ENCODE data around the gene WBP11. TPM values are rescaled to one million over a fixed set of nuclear protein-coding genes. Genes with fewer than 3 reads are reported as not detected.

WBP11 gene
- total and polyA plus RNA-seq, 2 of the 13 experiments (the other 11 are each of a cell fraction or from before 2014, with no cell fraction given): 7.6 to 31.0 TPM

GRCh38 chr12:14840616-14841015 lies 37.3 kb upstream of the WBP11 start (continued):
- TF ChIP-seq HMG20B (CRISPR knock-in tag; conservative IDR thresholded peaks at IDR 0.05) (no peak), ZSCAN29 (CRISPR knock-in tag; conservative IDR thresholded peaks at IDR 0.05) (no peak), THAP9 (CRISPR knock-in tag; IDR thresholded peaks at IDR 0.05; ENCODE audit: borderline replicate concordance) (no peak), ZNF724P (CRISPR knock-in tag; IDR thresholded peaks at IDR 0.05; ENCODE audit: borderline replicate concordance) (no peak), ZNF891 (CRISPR knock-in tag; IDR thresholded peaks at IDR 0.05) (no peak), ADNP (CRISPR knock-in tag; IDR thresholded peaks at IDR 0.05) (no peak), ZNF382 (CRISPR knock-in tag; IDR thresholded peaks at IDR 0.05; ENCODE audit: borderline replicate concordance) (no peak), ATF7 (IDR thresholded peaks at IDR 0.05) (no peak), ATF7 (CRISPR knock-in tag; IDR thresholded peaks at IDR 0.05) (no peak), HNF4A (CRISPR knock-in tag; IDR thresholded peaks at IDR 0.05) (peak; percentile 17; the same call in 1 of the 2 replicates), PPARG (CRISPR knock-in tag; conservative IDR thresholded peaks at IDR 0.05) (peak; percentile 51; the same call in 1 of the 2 replicates), ZMYM4 (CRISPR knock-in tag; IDR thresholded peaks at IDR 0.05) (peak; percentile 35; the same call in 1 of the 2 replicates), STAG1 (CRISPR knock-in tag; IDR thresholded peaks at IDR 0.05) (no peak), ZSCAN20 (CRISPR knock-in tag; IDR thresholded peaks at IDR 0.05; ENCODE audit: borderline replicate concordance) (no peak), TFAP4 (IDR thresholded peaks at IDR 0.05; ENCODE audit: borderline replicate concordance, low read depth) (peak; percentile 54; the same call in 1 of the 2 replicates), ZNF552 (CRISPR knock-in tag; IDR thresholded peaks at IDR 0.05; ENCODE audit: borderline replicate concordance) (no peak), WIZ (CRISPR knock-in tag; IDR thresholded peaks at IDR 0.05) (no peak), PHF5A (CRISPR knock-in tag; IDR thresholded peaks at IDR 0.05; ENCODE audit: low read depth, unreplicated experiment) (no peak), ZNF776 (CRISPR knock-in tag; IDR thresholded peaks at IDR 0.05) (no peak), ZNF224 (CRISPR knock-in tag; IDR thresholded peaks at IDR 0.05) (no peak), ZNF263 (CRISPR knock-in tag; IDR thresholded peaks at IDR 0.05) (no peak), ZBTB3 (CRISPR knock-in tag; IDR thresholded peaks at IDR 0.05; ENCODE audit: borderline replicate concordance, low read depth) (no peak), MBNL3 (CRISPR knock-in tag; conservative IDR thresholded peaks at IDR 0.05) (no peak), ZNF746 (CRISPR knock-in tag; IDR thresholded peaks at IDR 0.05) (no peak), ZNF275 (CRISPR knock-in tag; IDR thresholded peaks at IDR 0.05; ENCODE audit: borderline replicate concordance) (no peak), SOX5 (CRISPR knock-in tag; IDR thresholded peaks at IDR 0.05; ENCODE audit: borderline replicate concordance) (peak; percentile 35; the same call in 1 of the 2 replicates)
